Activated CD4-positive, alpha-beta T cell treated with anti-CD3 and anti-CD28 coated beads for 1 hour (primary cell): Measurements from ENCODE around the gene EXT2.

Experiments used
- DNase-seq: peaks from one replicate; pipeline ENCODE4 v3.0.0-alpha.2; 2020

EXT2 gene

GRCh38 chr11:44136176-44136945 is 40.9 kb downstream of the EXT2 start:
- DNase-seq, result no peak

DNA sequence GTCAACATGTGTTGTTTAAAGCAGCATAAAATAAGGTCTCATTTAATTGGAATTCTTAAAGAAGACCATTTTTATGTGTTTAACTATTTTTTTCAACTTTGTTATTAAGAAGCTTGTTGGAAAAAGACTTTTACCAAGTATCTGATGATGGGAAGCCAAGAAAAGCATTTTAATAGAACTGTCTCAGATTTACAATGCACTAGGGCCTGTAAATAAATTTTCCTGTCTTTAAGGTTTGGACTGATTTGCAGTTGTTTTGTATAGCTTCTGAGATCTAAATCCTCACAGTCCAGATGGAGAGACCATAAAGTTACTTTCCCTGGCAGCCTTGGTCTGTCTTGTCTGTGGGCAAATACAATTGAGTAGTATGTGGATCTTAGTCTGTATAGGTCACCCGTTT is 41.6 kb downstream of the EXT2 start:
- no peak for DNase-seq

DNA sequence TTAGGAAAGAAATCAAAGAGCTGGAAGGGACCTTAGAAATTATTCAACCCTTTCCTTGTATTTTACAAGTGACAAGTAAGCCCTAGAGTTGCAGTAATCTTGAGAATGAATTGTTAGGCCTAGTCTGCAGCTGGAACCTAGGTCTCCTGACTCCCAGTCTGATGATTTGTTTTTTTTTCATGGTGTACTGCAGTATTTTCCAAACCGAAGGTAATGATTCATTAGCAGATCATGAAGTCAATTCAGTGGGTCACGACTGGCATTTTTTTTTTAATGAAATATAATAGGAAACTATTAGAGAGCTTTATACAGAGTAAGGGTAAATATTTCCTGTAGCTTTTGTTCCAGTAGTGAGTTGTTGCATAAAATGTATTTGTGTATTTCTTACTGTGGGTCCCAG is 42.8 kb downstream of the EXT2 start:
- no peak for DNase-seq

- DNase-seq, result no peak
These were observed 43.5 kb downstream of the EXT2 start for GRCh38 chr11:44138980-44139379.

DNA sequence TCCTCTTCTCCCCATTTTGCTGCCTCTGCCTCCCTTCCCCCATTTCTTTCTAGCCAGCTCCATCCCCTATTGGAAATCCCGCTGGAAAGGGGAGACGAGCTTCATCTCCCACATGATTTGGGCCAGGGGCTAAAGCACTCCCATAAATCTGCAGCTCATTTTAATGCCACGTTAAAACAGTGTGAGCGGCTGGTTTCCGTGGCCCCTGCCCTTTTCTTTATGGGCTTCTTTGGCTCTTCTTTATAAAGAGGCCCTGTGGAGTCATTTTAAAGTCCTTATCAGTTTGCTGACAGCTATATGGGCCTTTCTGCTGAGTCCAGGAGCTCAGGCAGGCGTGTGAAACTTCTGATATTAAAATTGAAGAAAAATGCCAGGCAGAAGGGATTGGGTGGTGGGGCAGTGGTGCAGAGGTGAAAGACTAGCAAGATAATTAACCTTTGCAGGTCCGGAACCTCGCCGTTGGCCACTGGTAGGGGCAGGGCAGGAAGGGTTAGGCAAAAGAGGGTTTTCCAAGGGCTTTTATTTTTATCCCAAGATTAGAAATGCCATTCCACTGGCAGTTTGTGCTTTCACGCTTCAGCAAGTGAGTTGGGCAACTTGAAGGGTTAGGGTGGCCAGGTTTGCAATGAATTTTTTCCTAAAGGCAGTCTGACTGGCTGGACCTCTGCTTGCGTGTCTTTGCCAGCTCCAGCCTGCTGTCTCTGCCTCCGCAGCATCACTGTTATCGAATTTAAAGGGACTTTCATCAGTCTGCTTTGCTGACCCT is 44.3 kb downstream of the EXT2 start:
- DNase-seq, result no peak

DNA sequence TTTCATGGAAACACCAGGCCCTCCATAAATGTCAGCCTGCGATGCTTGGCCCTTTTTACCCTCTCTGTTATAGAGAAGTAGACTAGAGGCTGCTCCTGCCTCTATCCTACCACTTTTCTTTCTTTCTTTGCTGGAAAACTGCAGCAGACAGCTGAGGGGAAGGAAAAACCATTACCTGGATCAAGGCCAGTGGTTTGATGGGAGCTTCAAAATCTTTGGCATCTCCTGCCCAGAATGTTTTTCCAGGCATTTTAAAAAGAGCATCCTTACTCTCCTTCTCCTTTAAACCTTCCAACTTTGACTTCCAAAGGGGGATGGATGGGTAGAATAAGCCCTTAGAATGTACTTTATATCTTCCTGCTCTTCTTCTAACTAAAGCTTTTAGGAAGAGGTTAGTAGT is 44.9 kb downstream of the EXT2 start:
- DNase-seq, result no peak

- DNase-seq, result no peak
These were observed 45.3 kb downstream of the EXT2 start for GRCh38 chr11:44140805-44141204.

DNA sequence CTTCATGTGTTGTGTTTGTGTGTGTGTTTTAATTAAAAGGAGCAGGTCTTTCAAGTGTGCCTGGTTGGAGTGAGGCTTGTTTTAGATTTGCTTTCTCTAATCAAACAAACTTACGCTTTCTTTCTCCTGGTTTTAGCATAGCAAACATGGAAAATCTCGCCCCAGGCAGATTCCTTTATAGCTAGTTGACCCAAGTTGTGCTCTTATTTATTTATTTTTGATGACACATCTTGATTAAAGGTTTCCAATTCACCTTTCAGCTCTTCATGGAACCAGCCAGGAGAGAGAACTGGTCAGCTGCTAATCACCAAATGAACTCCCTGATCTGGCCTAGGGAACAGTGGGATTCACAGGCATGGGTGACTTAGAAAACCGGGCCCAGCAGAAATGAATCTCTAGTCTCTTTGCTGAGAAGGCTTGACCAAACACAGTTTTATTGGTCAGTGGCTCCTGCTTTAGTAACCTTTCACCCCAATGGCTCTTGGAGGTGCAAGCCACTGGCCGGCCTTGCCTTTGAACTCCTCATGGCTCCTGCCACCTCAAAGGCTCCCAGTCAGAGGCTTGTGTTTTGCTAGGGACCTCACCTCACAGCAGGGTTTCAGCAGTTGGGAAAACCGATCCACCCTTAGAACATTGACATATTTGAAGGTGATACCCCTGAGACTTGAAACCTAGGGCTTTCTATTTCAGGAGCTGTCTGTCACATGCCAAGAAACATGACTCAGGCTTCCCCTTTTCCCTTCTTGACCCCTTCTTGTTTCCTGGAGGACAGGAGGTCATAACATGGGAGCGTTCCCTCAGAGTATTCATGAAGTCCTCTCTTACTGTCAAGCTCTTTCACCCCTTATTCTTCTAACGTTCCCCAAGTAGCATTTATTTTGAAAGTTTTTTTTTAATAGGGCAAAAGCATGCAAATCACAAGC is 48.8 kb downstream of the EXT2 start:
- no peak for DNase-seq

DNA sequence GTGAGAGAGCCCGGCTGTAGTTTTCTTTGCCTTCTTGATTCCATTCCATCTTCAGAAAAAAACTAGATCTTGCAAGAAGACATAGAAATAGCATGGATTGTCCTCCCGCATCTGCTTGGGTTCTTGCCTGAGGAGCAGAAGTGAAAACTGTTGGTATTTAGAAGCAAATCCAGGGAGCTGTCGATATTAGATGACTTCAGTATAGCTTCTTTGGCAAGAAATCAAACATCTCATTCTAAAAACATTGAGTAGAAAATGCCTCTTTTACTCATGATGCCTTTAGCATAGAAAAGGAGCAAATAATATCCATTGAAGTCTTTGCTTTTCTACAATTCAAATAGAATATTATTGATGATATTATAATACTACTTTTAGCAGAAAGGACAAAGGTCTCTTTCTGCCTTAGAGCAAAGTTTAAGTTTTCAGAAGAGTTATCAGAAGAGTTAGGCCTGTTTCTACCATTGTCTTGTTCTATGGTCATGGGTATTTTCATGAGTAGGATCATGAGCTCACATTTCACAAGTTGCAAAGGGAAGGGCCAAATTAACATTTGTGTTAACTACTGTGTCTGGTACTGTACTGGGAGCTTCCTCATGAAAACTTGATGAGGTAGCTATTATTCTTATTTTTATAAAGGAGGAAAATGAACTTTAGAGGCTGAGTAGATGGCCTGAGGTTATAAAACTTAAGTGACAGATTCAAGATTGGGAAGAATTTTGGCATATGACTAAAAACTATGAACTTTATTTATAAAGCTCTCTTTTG is 49.7 kb downstream of the EXT2 start:
- DNase-seq, result no peak

GRCh38 chr11:44146931-44147330 is 51.5 kb downstream of the EXT2 start:
- DNase-seq, result no peak

GRCh38 chr11:44147751-44148150 is 52.3 kb downstream of the EXT2 start:
- no peak for DNase-seq

DNA sequence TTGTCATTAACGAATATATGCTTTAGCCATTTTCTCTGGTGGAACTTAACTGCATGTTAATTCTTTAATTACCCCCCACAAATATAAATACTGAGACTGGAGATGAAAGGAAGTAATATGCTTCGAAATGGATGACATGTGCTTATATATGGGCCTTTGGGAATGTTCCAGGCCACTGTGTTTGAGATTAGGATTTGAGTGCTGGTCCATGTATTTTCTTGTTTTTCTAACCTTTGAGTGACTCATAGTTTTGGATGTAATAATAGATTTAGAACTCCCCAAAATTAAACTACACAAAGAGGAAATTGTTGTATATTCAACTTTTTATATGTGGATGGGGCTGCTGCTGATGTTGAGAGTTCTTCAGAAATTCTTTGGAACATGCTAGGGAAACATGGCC is 54.2 kb downstream of the EXT2 start:
- no peak for DNase-seq

DNA sequence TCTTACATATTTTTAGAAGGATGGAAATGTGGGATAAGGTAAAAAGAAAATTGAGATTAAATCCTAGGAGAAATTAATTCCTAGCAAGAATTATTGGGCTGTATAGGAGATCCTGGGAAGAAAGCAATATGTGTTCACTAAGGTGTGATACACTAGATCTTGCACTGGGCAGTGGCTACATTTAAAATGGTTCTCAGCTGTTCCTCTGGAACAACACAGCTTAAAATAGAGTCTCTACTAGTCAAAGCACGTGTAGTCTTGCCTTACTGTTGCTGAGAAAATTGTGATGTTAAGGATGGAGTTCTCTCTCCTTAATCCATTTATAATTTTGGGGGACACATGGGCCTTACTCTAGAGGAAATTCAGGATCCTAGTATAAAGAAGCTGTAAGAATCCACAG is 54.9 kb downstream of the EXT2 start:
- DNase-seq, result no peak

GRCh38 chr11:44157019-44157418 is 61.5 kb downstream of the EXT2 start:
- DNase-seq, result no peak

DNA sequence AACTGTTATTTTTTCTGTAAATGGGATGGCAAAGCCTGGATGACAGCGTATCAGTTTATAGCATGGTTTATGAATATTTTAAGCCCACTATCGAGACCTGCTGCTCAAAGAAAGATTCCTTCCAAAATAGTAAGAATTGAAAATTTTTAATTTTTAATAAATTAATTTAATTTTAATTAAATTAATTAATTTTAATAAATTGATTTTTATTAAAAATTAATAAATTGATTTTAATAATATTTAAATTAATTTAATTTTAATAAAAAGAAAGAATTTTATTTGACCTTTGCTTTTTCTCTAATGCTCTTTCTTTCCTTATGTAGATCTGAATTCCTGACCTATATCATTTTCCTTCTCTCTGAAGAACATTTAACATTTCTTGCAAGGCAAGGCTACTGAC is 62.9 kb downstream of the EXT2 start:
- DNase-seq, result no peak

GRCh38 chr11:44159848-44160721 is 64.6 kb downstream of the EXT2 start:
- no peak for DNase-seq

GRCh38 chr11:44162004-44162403 is 66.5 kb downstream of the EXT2 start:
- DNase-seq, result no peak

GRCh38 chr11:44162662-44163061 is 67.2 kb downstream of the EXT2 start:
- DNase-seq, result no peak

GRCh38 chr11:44165432-44165831 is 70.0 kb downstream of the EXT2 start:
- DNase-seq, result no peak

DNA sequence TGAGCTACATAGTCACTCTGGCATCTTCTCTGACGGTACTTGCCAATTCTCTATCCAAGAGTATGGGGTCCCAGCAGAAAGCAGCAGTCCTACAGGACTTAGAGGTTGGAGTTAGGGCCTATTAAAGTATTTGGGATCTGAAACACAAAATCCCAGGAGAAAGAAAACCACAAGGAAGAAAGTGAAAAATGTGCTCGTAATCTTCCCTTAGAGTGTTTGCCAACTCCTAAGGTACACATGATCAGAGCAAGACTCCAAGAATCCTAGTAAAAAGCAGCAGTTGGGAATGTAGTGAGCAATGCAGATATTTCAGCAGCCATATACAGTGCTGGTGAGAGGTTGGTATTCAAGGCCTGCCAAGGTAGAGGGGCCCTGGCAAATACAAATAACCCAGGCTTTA is 71.6 kb downstream of the EXT2 start:
- no peak for DNase-seq

GRCh38 chr11:44171518-44171917 is 76.0 kb downstream of the EXT2 start:
- DNase-seq, result no peak

GRCh38 chr11:44172966-44173365 is 77.5 kb downstream of the EXT2 start:
- no peak for DNase-seq
